GM23338 (cell line): Measurements from ENCODE around the gene MEI4. TPM values are rescaled to one million over a fixed set of nuclear protein-coding genes. Genes with fewer than 3 reads are reported as not detected.

Experiments used
- ATAC-seq: fragments of 200-7000 bp; cut with Tn5 transposase; 3 replicates; pipeline ENCODE4 v1.9.1; 2020
- DNase-seq: peaks from one replicate; pipeline ENCODE4 v3.0.0-alpha.2; 2015; ENCODE audit warnings: low spot score
- H2AFZ ChIP-seq: fragments of 200-600 bp; sonication (generic); 2 replicates; pipeline ENCODE4 v1.8.0; 2016; ENCODE audit warnings: antibody characterized with exemption, mild to moderate bottlenecking, moderate library complexity
- H3F3A ChIP-seq: fragments of 200-600 bp; sonication (generic); replicated peaks from 2 replicates; pipeline ENCODE4 v1.8.0; 2017; ENCODE audit warnings: antibody characterized with exemption, mixed run types, low read depth
- H3K27ac ChIP-seq: fragments of 200-600 bp; sonication (generic); 2 replicates; pipeline ENCODE4 v1.6.1; 2016; ENCODE audit warnings: low read depth
- H3K27me3 ChIP-seq: fragments of 200-600 bp; sonication (generic); 2 replicates; pipeline ENCODE4 v1.8.0; 2016; ENCODE audit warnings: mild to moderate bottlenecking, mixed run types, moderate library complexity; ENCODE audit not compliant: insufficient read depth
- H3K36me3 ChIP-seq: fragments of 200-600 bp; sonication (generic); 2 replicates; pipeline ENCODE4 v1.8.0; 2016; ENCODE audit warnings: mild to moderate bottlenecking; ENCODE audit not compliant: insufficient read depth
- H3K4me1 ChIP-seq: fragments of 200-600 bp; sonication (generic); 2 replicates; pipeline ENCODE4 v1.8.0; 2016; ENCODE audit warnings: mild to moderate bottlenecking, moderate library complexity; ENCODE audit not compliant: insufficient read depth
- H3K4me2 ChIP-seq: fragments of 200-600 bp; sonication (generic); 2 replicates; pipeline ENCODE4 v1.7.1; 2017; ENCODE audit warnings: mixed run types
- H3K4me3 ChIP-seq: fragments of 200-600 bp; sonication (generic); 2 replicates; pipeline ENCODE4 v1.6.1; 2016; ENCODE audit warnings: mixed run types
- H3K79me2 ChIP-seq: fragments of 200-600 bp; sonication (generic); replicated peaks from 2 replicates; pipeline ENCODE4 v1.8.0; 2017; ENCODE audit warnings: mild to moderate bottlenecking; ENCODE audit not compliant: insufficient read depth
- H3K9me2 ChIP-seq: fragments of 200-600 bp; sonication (generic); 2 replicates; pipeline ENCODE4 v1.8.0; 2017; ENCODE audit not compliant: insufficient read depth
- H4K20me1 ChIP-seq: fragments of 200-600 bp; sonication (generic); replicated peaks from 2 replicates; pipeline ENCODE4 v1.8.0; 2017; ENCODE audit warnings: mild to moderate bottlenecking; ENCODE audit not compliant: insufficient read depth
- H3K27ac Mint-ChIP-seq: 2 replicates; pipeline ENCODE4 v1.8.0; 2020; ENCODE audit warnings: inconsistent platforms, mild to moderate bottlenecking, moderate library complexity, mixed read lengths
- H3K27me3 Mint-ChIP-seq: 3 replicates; pipeline ENCODE4 v1.8.0; 2022; ENCODE audit warnings: low read depth, mild to moderate bottlenecking, moderate library complexity, mixed read lengths, inconsistent platforms; ENCODE audit not compliant: insufficient read depth, poor library complexity
- H3K36me3 Mint-ChIP-seq: 3 replicates; pipeline ENCODE4 v1.8.0; 2021; ENCODE audit warnings: low read depth, mild to moderate bottlenecking, inconsistent platforms, moderate library complexity, mixed read lengths
- H3K4me1 Mint-ChIP-seq: 3 replicates; pipeline ENCODE4 v1.8.0; 2020; ENCODE audit warnings: mild to moderate bottlenecking, inconsistent platforms, mixed read lengths
- H3K4me3 Mint-ChIP-seq: 3 replicates; pipeline ENCODE4 v1.8.0; 2021; ENCODE audit warnings: moderate library complexity, mild to moderate bottlenecking, inconsistent platforms, mixed read lengths
- H3K9me3 Mint-ChIP-seq: 3 replicates; pipeline ENCODE4 v1.8.0; 2020; ENCODE audit warnings: moderate library complexity, mild to moderate bottlenecking, inconsistent platforms, mixed read lengths
- CREB1 ChIP-seq: fragments of 250-450 bp; sonication (Bioruptor Pico); IDR thresholded peaks from 2 replicates; pipeline ENCODE4 v1.5.0; 2020; ENCODE audit warnings: low read depth, mild to moderate bottlenecking, moderate library complexity
- ETS1 ChIP-seq: IDR thresholded peaks from 2 replicates; pipeline ENCODE4 v1.6.1; 2016; ENCODE audit warnings: antibody characterized with exemption
- EZH2 ChIP-seq: fragments of 200-600 bp; sonication (generic); IDR thresholded peaks from one replicate; pipeline ENCODE4 v1.8.0; 2017; ENCODE audit warnings: antibody characterized with exemption, mild to moderate bottlenecking, low read depth; ENCODE audit not compliant: unreplicated experiment
- EZH2phosphoT487 ChIP-seq: fragments of 200-600 bp; sonication (generic); IDR thresholded peaks from one replicate; pipeline ENCODE4 v1.8.1; 2018; ENCODE audit warnings: antibody characterized with exemption; ENCODE audit not compliant: unreplicated experiment
- NANOG ChIP-seq: IDR thresholded peaks from 2 replicates; pipeline ENCODE4 v1.6.1; 2016; ENCODE audit warnings: antibody characterized with exemption, borderline replicate concordance
- REST ChIP-seq: IDR thresholded peaks from one replicate; pipeline ENCODE4 v1.6.1; 2018; ENCODE audit warnings: antibody characterized with exemption; ENCODE audit not compliant: unreplicated experiment
- ZNF114 ChIP-seq: fragments of 250-450 bp; sonication (Bioruptor Pico); IDR thresholded peaks from 2 replicates; pipeline ENCODE4 v1.5.0; 2020; ENCODE audit warnings: mild to moderate bottlenecking, moderate library complexity
- ZNF331 ChIP-seq: fragments of 250-450 bp; sonication (Bioruptor Pico); IDR thresholded peaks from 2 replicates; pipeline ENCODE4 v1.5.0; 2020; ENCODE audit warnings: low read depth, mild to moderate bottlenecking, moderate library complexity
- ZNF462 ChIP-seq: fragments of 250-450 bp; sonication (Bioruptor Pico); IDR thresholded peaks from 2 replicates; pipeline ENCODE4 v1.5.0; 2020; ENCODE audit warnings: mild to moderate bottlenecking, moderate library complexity
- polyA plus RNA-seq: library from polyadenylated mRNA; unstranded; fragments of >200 nt; fragmentation: Nextera tagmentation; extraction: Ambion mirVana; gene quantifications from 2 replicates; pipeline ENCODE4 v1.2.1, GENCODE V29; 2016
- total RNA-seq: library from RNA; depleted of rRNA; stranded (reverse); fragments of >200 nt; shearing (Covaris generic); gene quantifications from 2 replicates; pipeline ENCODE4 v1.2.3, GENCODE V29; 2014

The MEI4 gene
- total and polyA plus RNA-seq, 2 experiments from 2014 or later: 0.23 to 0.63 TPM

GRCh38 chr6:77930952-77931351 lies 278.1 kb downstream of the MEI4 start (continued):
- TF ChIP-seq ZNF462 (CRISPR knock-in tag) (no peak), NANOG (no peak), ZNF331 (no peak), CREB1 (CRISPR knock-in tag) (no peak), REST (no peak), EZH2 (no peak)

- Mint-ChIP-seq H3K9me3 (peaks cover 38% of the 10 kb centered on the region), H3K27ac (no peak overlapping the region), H3K27me3 (no peaks in the 10 kb centered on the region), H3K4me3 (no peak overlapping the region), H3K4me1 (no peaks in the 10 kb centered on the region), H3K36me3 (peaks cover 20% of the 10 kb centered on the region)
- no peak for DNase-seq
- no peak overlapping the region for H3K27ac ChIP-seq
- no peaks in the 10 kb centered on the region for H3K27me3 ChIP-seq
- no peak overlapping the region for H3K4me3 ChIP-seq
- no peak for ATAC-seq
- no peaks in the 10 kb centered on the region for H4K20me1 ChIP-seq
- H3K4me1 ChIP-seq: no peaks in the 10 kb centered on the region
- H3F3A ChIP-seq: no peaks in the 10 kb centered on the region
- H3K9me2 ChIP-seq: no peaks in the 10 kb centered on the region
- no peaks in the 10 kb centered on the region for H3K36me3 ChIP-seq
- no peak overlapping the region for H3K4me2 ChIP-seq
- no peaks in the 10 kb centered on the region for H3K79me2 ChIP-seq
- H2AFZ ChIP-seq: no peak overlapping the region
- TF ChIP-seq CREB1 (CRISPR knock-in tag) (no peak), EZH2phosphoT487 (no peak), REST (no peak), ZNF114 (CRISPR knock-in tag) (no peak), ZNF331 (no peak), ETS1 (no peak)
Observed at GRCh38 chr6:77962070-77962469, 309.2 kb downstream of the MEI4 start.
